GM18909 (cell line): Measurements from ENCODE around the gene REPS1.

Source experiments
- ATAC-seq: cut with Tn5 transposase; IDR thresholded peaks from one replicate; pipeline ENCODE4 v1.9.1; 2021; ENCODE audit warnings: mild to moderate bottlenecking; ENCODE audit not compliant: unreplicated experiment, poor library complexity

REPS1 gene

GRCh38 chr6:138973466-138974153 lies 14.4 kb downstream of the REPS1 start:
- no peak for ATAC-seq

- ATAC-seq = no peak
Observed at GRCh38 chr6:138972226-138972665, 15.8 kb downstream of the REPS1 start.

- no peak for ATAC-seq
Observed at GRCh38 chr6:138971601-138972000, 16.5 kb downstream of the REPS1 start.

GRCh38 chr6:138970856-138971425 lies 17.1 kb downstream of the REPS1 start:
- ATAC-seq = no peak

- no peak for ATAC-seq
Observed at GRCh38 chr6:138970159-138970558, 17.9 kb downstream of the REPS1 start.

GRCh38 chr6:138966870-138967269 lies 21.2 kb downstream of the REPS1 start:
- no peak for ATAC-seq

GRCh38 chr6:138965971-138966370 lies 22.1 kb downstream of the REPS1 start:
- no peak for ATAC-seq

GRCh38 chr6:138965291-138965874 lies 22.7 kb downstream of the REPS1 start:
- ATAC-seq = no peak

GRCh38 chr6:138964012-138964411 lies 24.0 kb downstream of the REPS1 start:
- no peak for ATAC-seq

GRCh38 chr6:138963531-138963930 lies 24.5 kb downstream of the REPS1 start:
- no peak for ATAC-seq

GRCh38 chr6:138963119-138963518 lies 24.9 kb downstream of the REPS1 start:
- ATAC-seq = no peak

- no peak for ATAC-seq
Observed at GRCh38 chr6:138959521-138959920, 28.5 kb downstream of the REPS1 start.

GRCh38 chr6:138958595-138958994 lies 29.5 kb downstream of the REPS1 start:
- ATAC-seq = no peak

- no peak for ATAC-seq
Observed at GRCh38 chr6:138957903-138958302, 30.1 kb downstream of the REPS1 start.

- no peak for ATAC-seq
Observed at GRCh38 chr6:138957484-138957883, 30.6 kb downstream of the REPS1 start.

GRCh38 chr6:138956244-138956924 lies 31.7 kb downstream of the REPS1 start:
- ATAC-seq = no peak

- ATAC-seq = no peak
Observed at GRCh38 chr6:138955262-138955661, 32.8 kb downstream of the REPS1 start.

GRCh38 chr6:138953451-138953850 lies 34.6 kb downstream of the REPS1 start:
- ATAC-seq = no peak

- no peak for ATAC-seq
Observed at GRCh38 chr6:138948546-138949179, 39.4 kb downstream of the REPS1 start.

- ATAC-seq = no peak
Observed at GRCh38 chr6:138948004-138948403, 40.0 kb downstream of the REPS1 start.

GRCh38 chr6:138945354-138945753 lies 42.7 kb downstream of the REPS1 start:
- ATAC-seq = no peak
